ENCODE measurements around the gene RBM43.

The RBM43 gene

GRCh38 chr2:151243468-151243867, 18.2 kb downstream of the RBM43 start:
- Histone ChIP-seq H3K36me3 (ENCODE audit: control insufficient read depth, low read length) (no peaks in the 10 kb centered on the region), H3K79me2 (ENCODE audit: control insufficient read depth, low read length) (no peaks in the 10 kb centered on the region), H3K27me3 (ENCODE audit: control insufficient read depth, low read length) (0 out of 2 replicates have a peak, but pooled peaks cover 3% of the 10 kb centered on the region), H3K4me2 (ENCODE audit: low read length) (no peak overlapping the region), H3K4me3 (ENCODE audit: low read length) (no peak overlapping the region), H3K4me1 (ENCODE audit: control insufficient read depth, low read length) (no peaks in the 10 kb centered on the region), H4K20me1 (ENCODE audit: control insufficient read depth, insufficient read depth, low read depth, low read length) (no peaks in the 10 kb centered on the region), H3F3A (ENCODE audit: control insufficient read depth, insufficient read depth) (no peaks in the 10 kb centered on the region), H3K9me3 (ENCODE audit: control insufficient read depth, insufficient read depth, low read length) (no peaks in the 10 kb centered on the region), H3K9me2 (replicated peaks; ENCODE audit: control insufficient read depth, low read length) (no peaks in the 10 kb centered on the region), H3K27ac (ENCODE audit: low read depth, low read length) (no peak overlapping the region)
- TF ChIP-seq EZH2phosphoT487 (IDR thresholded peaks at IDR 0.05; ENCODE audit: borderline replicate concordance, low read length) = no peak
- TF ChIP-seq CTCF (IDR thresholded peaks at IDR 0.05; ENCODE audit: low read depth, low read length, poor library complexity, severe bottlenecking) = no peak

- H4K20me1 ChIP-seq (ENCODE audit: control insufficient read depth, insufficient read depth, low read depth, low read length) = no peaks in the 10 kb centered on the region
Observed at GRCh38 chr2:151241224-151241623, 20.4 kb downstream of the RBM43 start.

GRCh38 chr2:151240433-151240832, 21.2 kb downstream of the RBM43 start:
- no peak overlapping the region for H3K27ac ChIP-seq (ENCODE audit: low read depth, low read length)
- no peak overlapping the region for H3K4me2 ChIP-seq (ENCODE audit: low read length)
- TF ChIP-seq CTCF (IDR thresholded peaks at IDR 0.05; ENCODE audit: low read depth, low read length, poor library complexity, severe bottlenecking) (no peak), EZH2phosphoT487 (IDR thresholded peaks at IDR 0.05; ENCODE audit: borderline replicate concordance, low read length) (no peak)
- no peaks in the 10 kb centered on the region for H3K79me2 ChIP-seq (ENCODE audit: control insufficient read depth, low read length)
- H3K4me1 ChIP-seq (ENCODE audit: control insufficient read depth, low read length) = no peaks in the 10 kb centered on the region
- no peak overlapping the region for H3K4me3 ChIP-seq (ENCODE audit: low read length)
- H3K36me3 ChIP-seq (ENCODE audit: control insufficient read depth, low read length) = no peaks in the 10 kb centered on the region
- peaks cover 7% of the 10 kb centered on the region; the same call in 1 of the 2 replicates for H3K27me3 ChIP-seq (ENCODE audit: control insufficient read depth, low read length)
- no peaks in the 10 kb centered on the region for H3K9me2 ChIP-seq (replicated peaks; ENCODE audit: control insufficient read depth, low read length)
- H3F3A ChIP-seq (ENCODE audit: control insufficient read depth, insufficient read depth) = no peaks in the 10 kb centered on the region
- no peaks in the 10 kb centered on the region for H4K20me1 ChIP-seq (ENCODE audit: control insufficient read depth, insufficient read depth, low read depth, low read length)
- no peaks in the 10 kb centered on the region for H3K9me3 ChIP-seq (ENCODE audit: control insufficient read depth, insufficient read depth, low read length)

More at GRCh38 chr2:151241224-151241623, 20.4 kb downstream of the RBM43 start:
- H3K79me2 ChIP-seq (ENCODE audit: control insufficient read depth, low read length) = no peaks in the 10 kb centered on the region
- H3K4me1 ChIP-seq (ENCODE audit: control insufficient read depth, low read length) = no peaks in the 10 kb centered on the region
- 0 out of 2 replicates have a peak, but pooled peaks cover 3% of the 10 kb centered on the region for H3K27me3 ChIP-seq (ENCODE audit: control insufficient read depth, low read length)
- H3K9me2 ChIP-seq (replicated peaks; ENCODE audit: control insufficient read depth, low read length) = no peaks in the 10 kb centered on the region
- H3K36me3 ChIP-seq (ENCODE audit: control insufficient read depth, low read length) = no peaks in the 10 kb centered on the region
- H3K4me3 ChIP-seq (ENCODE audit: low read length) = no peak overlapping the region
- no peak overlapping the region for H3K4me2 ChIP-seq (ENCODE audit: low read length)
- no peaks in the 10 kb centered on the region for H3K9me3 ChIP-seq (ENCODE audit: control insufficient read depth, insufficient read depth, low read length)
- no peaks in the 10 kb centered on the region for H3F3A ChIP-seq (ENCODE audit: control insufficient read depth, insufficient read depth)
- no peak for TF ChIP-seq EZH2phosphoT487 (IDR thresholded peaks at IDR 0.05; ENCODE audit: borderline replicate concordance, low read length)
- no peak for TF ChIP-seq CTCF (IDR thresholded peaks at IDR 0.05; ENCODE audit: low read depth, low read length, poor library complexity, severe bottlenecking)
- H3K27ac ChIP-seq (ENCODE audit: low read depth, low read length) = no peak overlapping the region
